GM23248 (cell line): ENCODE data around the gene TTLL3. TPM values are rescaled to one million over a fixed set of nuclear protein-coding genes. Genes with fewer than 3 reads are reported as not detected.
"Not testable (repeated sequence)": the region's sequence is repeated elsewhere in the genome, so short reads cannot be mapped to it uniquely, and the experiment has no call there.

Experiments
- DNase-seq: peaks from one replicate; pipeline ENCODE4 v3.0.0-alpha.2; 2015
- H2AFZ ChIP-seq: fragments of 200-600 bp; sonication (generic); 2 replicates; pipeline ENCODE4 v1.6.1; 2016; ENCODE audit warnings: antibody characterized with exemption
- H3F3A ChIP-seq: fragments of 200-600 bp; sonication (generic); 2 replicates; pipeline ENCODE4 v1.6.1; 2016; ENCODE audit warnings: mild to moderate bottlenecking, antibody characterized with exemption, mixed run types; ENCODE audit not compliant: insufficient read depth
- H3K27ac ChIP-seq: fragments of 200-600 bp; sonication (generic); 2 replicates; pipeline ENCODE4 v1.5.1; 2016; ENCODE audit warnings: mild to moderate bottlenecking
- H3K27me3 ChIP-seq: fragments of 200-600 bp; sonication (generic); replicated peaks from 2 replicates; pipeline ENCODE4 v1.6.1; 2016; ENCODE audit warnings: mild to moderate bottlenecking; ENCODE audit not compliant: insufficient read depth
- H3K36me3 ChIP-seq: fragments of 200-600 bp; sonication (generic); 2 replicates; pipeline ENCODE4 v1.6.1; 2016; ENCODE audit warnings: low read depth, mild to moderate bottlenecking
- H3K4me1 ChIP-seq: fragments of 200-600 bp; sonication (generic); 2 replicates; pipeline ENCODE4 v1.6.1; 2016; ENCODE audit warnings: mild to moderate bottlenecking; ENCODE audit not compliant: insufficient read depth
- H3K4me2 ChIP-seq: fragments of 200-600 bp; sonication (generic); one replicate; pipeline ENCODE4 v1.6.1; 2016; ENCODE audit warnings: mild to moderate bottlenecking; ENCODE audit not compliant: unreplicated experiment
- H3K4me3 ChIP-seq: fragments of 200-600 bp; sonication (generic); 2 replicates; pipeline ENCODE4 v1.5.1; 2016; ENCODE audit warnings: mild to moderate bottlenecking
- H3K79me2 ChIP-seq: fragments of 200-600 bp; sonication (generic); 2 replicates; pipeline ENCODE4 v1.6.1; 2016; ENCODE audit warnings: mild to moderate bottlenecking; ENCODE audit not compliant: insufficient read depth
- H3K9ac ChIP-seq: fragments of 200-600 bp; sonication (generic); 2 replicates; pipeline ENCODE4 v1.6.1; 2016; ENCODE audit warnings: mild to moderate bottlenecking
- H3K9me2 ChIP-seq: fragments of 200-600 bp; sonication (generic); 2 replicates; pipeline ENCODE4 v1.6.1; 2016; ENCODE audit warnings: mixed run types, mild to moderate bottlenecking, moderate library complexity; ENCODE audit not compliant: insufficient read depth
- H3K9me3 ChIP-seq: fragments of 200-600 bp; sonication (generic); one replicate; pipeline ENCODE4 v1.6.1; 2017; ENCODE audit warnings: low read depth
- H4K20me1 ChIP-seq: fragments of 200-600 bp; sonication (generic); 2 replicates; pipeline ENCODE4 v1.6.0; 2016; ENCODE audit not compliant: insufficient read depth
- EZH2 ChIP-seq: fragments of 200-600 bp; sonication (generic); IDR thresholded peaks from 2 replicates; pipeline ENCODE4 v1.6.1; 2018; ENCODE audit warnings: antibody characterized with exemption, mild to moderate bottlenecking; ENCODE audit not compliant: insufficient read depth, poor library complexity, severe bottlenecking
- EZH2phosphoT487 ChIP-seq: fragments of 200-600 bp; sonication (generic); IDR thresholded peaks from 2 replicates; pipeline ENCODE4 v1.6.1; 2018; ENCODE audit warnings: antibody characterized with exemption, moderate library complexity, mild to moderate bottlenecking, low read depth; ENCODE audit not compliant: insufficient read depth
- WGBS, 2 experiments: methylation state at CpG; one replicate each; pipeline ENCODE4 v1.1.6; 2015 to 2017; ENCODE audit warnings: low lambda C conversion rate in 2 of 2, low coverage in 1 of 2; ENCODE audit errors: missing lambda C conversion rate in 2 of 2; 5-methylcytosine and 5-hydroxymethylcytosine counted together
- in situ Hi-C: fragments of 300-500 bp; cut with MboI; formaldehyde crosslinking; loops from 2 replicates; pipeline ENCODE4 v1.15.0; 2020
- polyA plus RNA-seq: library from polyadenylated mRNA; unstranded; fragments of >200 nt; fragmentation: Nextera tagmentation; extraction: Ambion mirVana; gene quantifications from 2 replicates; pipeline ENCODE4 v1.2.1, GENCODE V29; 2016
- total RNA-seq: library from RNA; depleted of rRNA; stranded (reverse); fragments of >200 nt; shearing (Covaris generic); gene quantifications from 2 replicates; pipeline ENCODE4 v1.2.3, GENCODE V29; 2014

Gene TTLL3
- total and polyA plus RNA-seq, 2 experiments from 2014 or later = 26.9 to 30.3 TPM

DNA sequence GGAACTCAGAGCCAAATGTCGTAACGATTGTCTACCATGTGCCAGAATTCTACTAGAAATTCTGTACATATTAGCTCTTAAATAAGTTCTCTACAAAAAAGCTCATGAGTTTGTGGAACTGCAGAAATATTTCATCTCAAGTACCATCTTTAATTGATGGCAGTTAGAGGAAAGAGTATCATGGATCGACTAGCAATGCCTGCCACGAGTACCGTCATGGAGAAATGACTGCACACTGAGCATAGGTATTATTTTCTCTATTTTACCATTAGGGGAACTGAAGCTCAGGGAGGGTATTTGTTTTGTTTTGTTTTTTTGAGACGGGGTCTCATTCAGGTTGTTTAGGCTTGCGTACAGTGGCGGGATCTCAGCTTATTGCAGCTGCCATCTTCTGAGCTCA, 31.0 kb downstream of the TTLL3 start:
- no peak for DNase-seq
- TF ChIP-seq EZH2phosphoT487 (no peak), EZH2 (no peak)
- Histone ChIP-seq H4K20me1 (no peaks in the 10 kb centered on the region), H3K36me3 (peaks cover 13% of the 10 kb centered on the region; the same call in 1 of the 2 replicates), H3K27me3 (no peaks in the 10 kb centered on the region), H3K4me1 (no peaks in the 10 kb centered on the region), H2AFZ (no peak overlapping the region), H3K27ac (no peak overlapping the region), H3K4me2 (no peak overlapping the region), H3K79me2 (peaks cover 13% of the 10 kb centered on the region), H3K9me3 (no peaks in the 10 kb centered on the region), H3K4me3 (no peak overlapping the region), H3K9ac (no peak overlapping the region), H3F3A (no peaks in the 10 kb centered on the region; the same call in 1 of the 2 replicates), H3K9me2 (no peaks in the 10 kb centered on the region)
- 82 to 85% methylated on average over 8 of the region's 8 CpGs for WGBS, 2 experiments
- in situ Hi-C loops = no loop called here

- Histone ChIP-seq H3F3A (no peaks in the 10 kb centered on the region; the same call in 1 of the 2 replicates), H3K9me2 (no peaks in the 10 kb centered on the region), H4K20me1 (no peaks in the 10 kb centered on the region), H3K9me3 (no peaks in the 10 kb centered on the region), H2AFZ (peak within 1 kb of the TSS; percentile 94), H3K4me1 (no peaks in the 10 kb centered on the region), H3K4me3 (peak within 1 kb of the TSS; percentile 82), H3K4me2 (peak within 1 kb of the TSS; percentile 80), H3K79me2 (peaks cover 13% of the 10 kb centered on the region), H3K27ac (peak within 1 kb of the TSS; percentile 48), H3K27me3 (no peaks in the 10 kb centered on the region), H3K36me3 (peaks cover 13% of the 10 kb centered on the region; the same call in 1 of the 2 replicates), H3K9ac (peak within 1 kb of the TSS; percentile 78)
- in situ Hi-C loops = no loop called here
- TF ChIP-seq EZH2phosphoT487 (no peak), EZH2 (no peak)
- WGBS, 2 experiments = 1% methylated on average over 42 of the region's 42 CpGs
- peak; percentile 96 for DNase-seq
Measured at GRCh38 chr3:9843715-9844438, 33.8 kb downstream of the TTLL3 start, which contains the start of gene RPUSD3. TSS of gene RPUSD3 (minus strand) at chr3:9844008. CDS start at chr3:9843990, 18 bp downstream.

GRCh38 chr3:9846231-9846630, 36.2 kb downstream of the TTLL3 start:
- TF ChIP-seq EZH2phosphoT487 (no peak), EZH2 (no peak)
- H3K4me3 ChIP-seq = no peak overlapping the region
- DNase-seq = no peak
- H3K9ac ChIP-seq = no peak overlapping the region
- H3K27me3 ChIP-seq = no peaks in the 10 kb centered on the region
- H3K79me2 ChIP-seq = peaks cover 13% of the 10 kb centered on the region
- H2AFZ ChIP-seq = no peak overlapping the region
- H4K20me1 ChIP-seq = no peaks in the 10 kb centered on the region
- peaks cover 7% of the 10 kb centered on the region; the same call in 1 of the 2 replicates for H3K36me3 ChIP-seq
- H3K4me2 ChIP-seq = no peak overlapping the region
- H3K9me2 ChIP-seq = no peaks in the 10 kb centered on the region
- H3K4me1 ChIP-seq = no peaks in the 10 kb centered on the region
- WGBS, 2 experiments = 72 to 75% methylated on average over 6 of the region's 6 CpGs
- no peak overlapping the region for H3K27ac ChIP-seq
- in situ Hi-C loops = no loop called here
- H3F3A ChIP-seq = no peaks in the 10 kb centered on the region; the same call in 1 of the 2 replicates
- H3K9me3 ChIP-seq = no peaks in the 10 kb centered on the region

GRCh38 chr3:9846931-9847488, 36.9 kb downstream of the TTLL3 start:
- Histone ChIP-seq H3K27ac (no peak overlapping the region), H3K9ac (no peak overlapping the region), H3K9me2 (no peaks in the 10 kb centered on the region), H3K27me3 (no peaks in the 10 kb centered on the region), H3K4me2 (no peak overlapping the region), H3K9me3 (no peaks in the 10 kb centered on the region), H3K4me1 (no peaks in the 10 kb centered on the region), H2AFZ (no peak overlapping the region), H4K20me1 (no peaks in the 10 kb centered on the region), H3K36me3 (0 out of 2 replicates have a peak, but pooled peaks cover under 1% of the 10 kb centered on the region), H3K79me2 (peaks cover 11% of the 10 kb centered on the region), H3F3A (no peaks in the 10 kb centered on the region; the same call in 1 of the 2 replicates), H3K4me3 (no peak overlapping the region)
- TF ChIP-seq EZH2 (no peak), EZH2phosphoT487 (no peak)
- WGBS, 2 experiments = 80 to 87% methylated on average over 6 of the region's 6 CpGs
- no peak for DNase-seq
- in situ Hi-C loops = no loop called here

DNA sequence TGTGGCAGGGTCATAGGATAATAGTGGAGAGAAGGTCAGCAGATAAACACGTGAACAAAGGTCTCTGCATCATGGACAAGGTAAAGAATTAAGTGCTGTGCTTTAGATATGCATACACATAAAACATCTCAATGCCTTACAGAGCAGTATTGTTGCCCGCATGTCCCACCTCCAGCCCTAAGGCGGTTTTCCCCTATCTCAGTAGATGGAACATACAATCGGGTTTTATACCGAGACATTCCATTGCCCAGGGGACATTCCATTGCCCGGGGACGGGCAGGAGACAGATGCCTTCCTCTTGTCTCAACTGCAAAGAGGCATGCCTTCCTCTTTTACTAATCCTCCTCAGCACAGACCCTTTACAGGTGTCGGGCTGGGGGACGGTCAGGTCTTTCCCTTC, 37.8 kb downstream of the TTLL3 start:
- H3F3A ChIP-seq, H3K9ac ChIP-seq, H3K27ac ChIP-seq, DNase-seq, H2AFZ ChIP-seq, H3K79me2 ChIP-seq, H3K27me3 ChIP-seq, H3K4me2 ChIP-seq, H3K4me3 ChIP-seq, H3K9me2 ChIP-seq, H3K9me3 ChIP-seq, H3K4me1 ChIP-seq, H3K36me3 ChIP-seq, in situ Hi-C loops, H4K20me1 ChIP-seq: not testable (repeated sequence)
- 21 to 22% methylated on average over 9 of the region's 9 CpGs for WGBS, 2 experiments

DNA sequence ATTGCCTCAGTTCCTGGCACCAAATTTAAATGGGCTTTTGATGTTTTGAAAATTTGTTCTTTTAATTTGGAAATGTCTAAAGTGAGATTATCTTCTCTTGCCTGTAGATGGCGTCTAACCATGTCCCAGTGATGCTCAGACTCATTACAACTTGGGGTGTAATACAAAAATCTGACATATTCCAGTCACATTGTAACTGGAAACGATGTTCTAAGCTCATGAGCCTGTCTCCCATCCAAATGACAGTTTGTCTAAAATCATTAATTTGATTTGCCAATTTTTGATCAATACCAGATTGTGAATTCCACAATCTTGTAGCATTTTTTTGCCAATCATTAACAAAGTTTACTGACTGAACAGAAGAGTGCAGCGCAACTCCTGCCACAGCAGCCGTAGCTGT, 38.8 kb downstream of the TTLL3 start:
- H3K36me3 ChIP-seq, in situ Hi-C loops, H3K27me3 ChIP-seq, H3K79me2 ChIP-seq, H3K27ac ChIP-seq, H3K9me3 ChIP-seq, H3K4me3 ChIP-seq, H3F3A ChIP-seq, H3K4me2 ChIP-seq, H3K9me2 ChIP-seq, H3K4me1 ChIP-seq, H3K9ac ChIP-seq, H4K20me1 ChIP-seq: not testable (repeated sequence)
- H2AFZ ChIP-seq = peak overlapping the region; percentile 41; the same call in 1 of the 2 replicates
- WGBS, 2 experiments = 16 to 19% methylated on average over 4 of the region's 4 CpGs
- DNase-seq = peak; percentile 63
